HG03060 (cell line): ENCODE measurements around the gene LENG8.
"Not testable (repeated sequence)": the region's sequence is repeated elsewhere in the genome, so short reads cannot be mapped to it uniquely, and the experiment has no call there.

Experiments used
- ATAC-seq: cut with Tn5 transposase; IDR thresholded peaks from one replicate; pipeline ENCODE4 v1.9.1; 2021; ENCODE audit warnings: low read depth, moderate number of reproducible peaks; ENCODE audit not compliant: unreplicated experiment

The LENG8 gene

GRCh38 chr19:54436628-54437252 lies 12.3 kb upstream of the LENG8 start:
- no peak for ATAC-seq

DNA sequence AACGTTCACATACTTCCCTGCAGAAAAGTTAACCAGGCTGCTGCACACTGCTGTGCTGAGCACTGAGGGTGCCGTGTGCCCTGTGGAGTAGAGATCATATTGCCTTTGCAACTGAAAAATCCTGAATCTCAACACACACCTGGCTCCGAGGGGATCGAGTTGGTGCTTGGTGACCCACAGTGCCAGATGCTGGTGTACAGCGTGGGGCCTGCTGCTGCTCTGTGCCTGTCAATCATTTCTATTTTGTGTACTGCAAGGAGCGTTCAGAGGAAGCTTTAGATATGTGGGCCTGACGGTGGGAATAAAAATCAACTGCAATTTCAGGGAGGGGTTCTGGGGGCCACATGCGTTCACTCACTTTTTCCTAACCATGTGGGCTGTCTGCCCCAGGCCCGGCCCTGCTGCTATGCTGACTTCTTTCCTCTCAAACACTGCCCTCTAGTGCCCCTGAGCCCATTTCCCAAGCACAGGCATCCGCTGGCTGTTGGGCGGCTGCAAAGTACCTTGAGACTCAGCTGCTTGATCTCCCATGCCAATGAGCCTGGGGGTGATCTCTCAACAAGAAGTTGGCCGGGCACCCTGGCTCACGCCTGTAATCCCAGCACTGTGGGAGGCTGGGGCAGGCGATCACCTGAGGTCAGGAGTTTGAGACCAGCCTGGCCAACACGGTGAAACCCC lies 9.7 kb upstream of the LENG8 start:
- ATAC-seq, result no peak

- no peak for ATAC-seq
Observed at GRCh38 chr19:54440641-54441040, 8.4 kb upstream of the LENG8 start.

DNA sequence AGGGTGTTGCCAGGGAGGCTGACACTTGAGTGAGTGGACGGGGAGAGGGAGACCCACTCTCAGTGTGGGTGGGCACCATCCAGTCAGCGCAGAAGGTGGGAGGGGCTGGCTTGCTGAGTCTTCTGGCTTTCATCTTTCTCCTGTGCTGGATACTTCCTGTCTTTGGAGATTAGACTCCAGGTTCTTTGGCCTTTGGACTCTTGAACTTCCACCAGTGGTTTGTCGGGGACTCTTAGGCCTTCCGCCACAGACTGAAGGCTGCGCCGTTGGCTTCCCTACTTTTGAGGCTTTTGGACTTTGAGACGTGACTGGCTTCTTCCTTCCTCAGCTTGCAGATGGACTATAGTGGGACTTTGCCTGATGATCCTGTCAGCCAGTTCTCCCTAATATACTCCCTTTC lies 4.3 kb upstream of the LENG8 start:
- ATAC-seq, result no peak

DNA sequence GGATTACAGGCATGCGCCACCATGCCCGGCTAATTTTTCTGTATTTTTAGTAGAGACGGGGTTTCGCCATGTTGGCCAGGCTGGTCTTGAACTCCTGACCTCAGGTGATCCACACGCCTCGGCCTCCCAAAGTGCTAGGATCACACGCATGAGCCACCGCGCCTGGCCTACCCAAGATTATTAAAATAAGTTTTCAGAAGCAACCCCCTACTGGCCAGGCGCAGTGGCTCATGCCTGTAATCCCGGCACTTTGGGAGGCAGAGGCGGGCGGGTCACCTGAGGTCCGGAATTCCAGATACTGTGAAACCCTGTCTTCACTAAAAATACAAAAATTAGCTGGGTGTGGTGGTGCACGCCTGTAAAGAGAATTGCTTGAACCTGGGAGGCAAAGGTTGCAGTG lies 2.6 kb upstream of the LENG8 start:
- ATAC-seq, result not testable (repeated sequence)

GRCh38 chr19:54448040-54448773 lies 792 bp upstream of the LENG8 start:
- ATAC-seq, result no peak

DNA sequence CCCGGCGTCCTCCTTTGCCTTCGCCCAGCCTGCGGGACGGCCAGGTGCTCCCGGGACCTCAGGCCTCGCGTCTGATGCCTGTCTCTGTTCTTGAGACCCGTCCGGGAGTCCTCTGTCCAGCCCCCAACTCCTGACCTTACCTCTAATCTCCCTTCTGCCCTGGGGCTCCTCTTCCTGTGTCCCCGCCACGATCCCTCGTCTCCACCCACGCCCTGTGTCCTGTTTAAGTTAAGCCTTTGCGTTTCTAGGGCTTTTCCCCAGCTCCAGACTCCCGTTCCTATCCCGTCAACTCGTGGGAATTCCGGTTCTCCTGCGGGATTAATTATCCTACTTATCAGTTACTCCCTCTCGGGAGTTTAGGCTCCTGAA lies 686 bp downstream of the LENG8 start:
- no peak for ATAC-seq

- no peak for ATAC-seq
Observed at GRCh38 chr19:54451331-54451871, 2.4 kb downstream of the LENG8 start.

DNA sequence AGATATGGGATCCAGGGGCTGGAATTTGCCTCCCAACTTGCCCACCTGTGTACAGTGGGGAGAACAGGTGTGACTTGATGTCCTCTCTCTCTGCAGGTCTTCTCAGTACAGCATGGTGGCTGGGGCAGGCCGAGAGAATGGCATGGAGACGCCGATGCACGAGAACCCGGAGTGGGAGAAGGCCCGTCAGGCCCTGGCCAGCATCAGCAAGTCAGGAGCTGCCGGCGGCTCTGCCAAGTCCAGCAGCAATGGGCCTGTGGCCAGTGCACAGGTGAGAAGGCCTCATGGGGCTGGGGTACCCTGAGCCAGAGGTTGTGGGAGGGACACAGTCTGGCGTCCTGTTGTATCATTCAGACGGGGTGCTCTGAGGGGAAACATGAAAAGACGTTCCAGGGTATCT lies 3.0 kb downstream of the LENG8 start:
- ATAC-seq, result no peak

DNA sequence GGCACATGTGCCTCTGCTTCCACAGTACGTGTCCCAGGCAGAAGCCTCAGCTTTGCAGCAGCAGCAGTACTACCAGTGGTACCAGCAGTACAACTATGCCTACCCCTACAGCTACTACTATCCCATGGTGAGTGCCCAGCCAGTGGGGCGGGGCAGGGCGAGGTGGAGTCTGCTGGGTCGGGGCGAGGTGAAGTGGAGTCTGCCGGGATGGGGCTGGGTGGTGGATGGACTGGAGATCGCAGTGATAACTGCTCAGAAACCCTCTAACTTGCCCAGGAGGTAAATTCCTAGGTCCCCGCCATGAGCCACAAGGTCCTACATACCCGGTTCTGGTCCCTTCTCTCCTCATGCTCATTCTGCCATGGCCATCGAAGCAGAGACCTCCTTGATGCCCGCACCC lies 3.6 kb downstream of the LENG8 start:
- ATAC-seq, result no peak

DNA sequence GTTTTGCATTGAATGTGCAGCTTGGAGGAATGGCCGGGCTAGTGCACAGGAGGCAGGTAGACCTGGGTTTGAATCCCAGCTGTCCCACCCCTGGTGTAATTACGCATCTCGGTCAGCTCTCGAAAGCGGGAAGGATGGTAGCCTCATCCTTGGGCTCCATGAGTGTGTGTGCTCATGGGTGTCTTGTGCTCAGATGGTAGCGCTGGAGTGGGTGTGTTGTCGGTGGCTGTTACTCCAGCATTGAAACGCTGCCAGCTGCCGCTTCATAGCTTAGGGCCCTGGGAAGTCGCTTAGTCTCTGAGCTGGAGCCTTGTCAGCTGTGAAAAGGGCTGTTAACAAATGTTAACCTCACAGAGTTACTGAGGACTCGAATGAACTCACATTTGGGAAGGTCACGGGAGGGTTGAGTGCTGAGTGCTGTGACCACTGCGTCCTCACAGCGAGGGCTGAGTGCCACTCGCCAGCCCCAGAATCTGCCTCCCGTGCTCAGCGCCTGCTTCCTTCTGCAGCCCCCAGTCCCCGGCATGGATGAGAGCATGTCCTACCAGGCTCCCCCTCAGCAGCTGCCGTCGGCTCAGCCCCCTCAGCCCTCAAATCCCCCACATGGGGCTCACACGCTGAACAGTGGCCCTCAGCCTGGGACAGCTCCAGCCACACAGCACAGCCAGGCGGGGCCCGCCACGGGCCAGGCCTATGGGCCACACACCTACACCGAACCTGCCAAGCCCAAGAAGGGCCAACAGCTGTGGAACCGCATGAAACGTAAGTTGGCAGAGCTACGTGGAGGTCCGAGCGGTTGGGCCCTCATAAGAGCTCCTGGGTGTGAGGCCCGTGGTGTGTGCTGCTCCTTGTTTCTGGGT lies 5.2 kb downstream of the LENG8 start:
- no peak for ATAC-seq

GRCh38 chr19:54454781-54455675 lies 6.0 kb downstream of the LENG8 start:
- ATAC-seq, result no peak

DNA sequence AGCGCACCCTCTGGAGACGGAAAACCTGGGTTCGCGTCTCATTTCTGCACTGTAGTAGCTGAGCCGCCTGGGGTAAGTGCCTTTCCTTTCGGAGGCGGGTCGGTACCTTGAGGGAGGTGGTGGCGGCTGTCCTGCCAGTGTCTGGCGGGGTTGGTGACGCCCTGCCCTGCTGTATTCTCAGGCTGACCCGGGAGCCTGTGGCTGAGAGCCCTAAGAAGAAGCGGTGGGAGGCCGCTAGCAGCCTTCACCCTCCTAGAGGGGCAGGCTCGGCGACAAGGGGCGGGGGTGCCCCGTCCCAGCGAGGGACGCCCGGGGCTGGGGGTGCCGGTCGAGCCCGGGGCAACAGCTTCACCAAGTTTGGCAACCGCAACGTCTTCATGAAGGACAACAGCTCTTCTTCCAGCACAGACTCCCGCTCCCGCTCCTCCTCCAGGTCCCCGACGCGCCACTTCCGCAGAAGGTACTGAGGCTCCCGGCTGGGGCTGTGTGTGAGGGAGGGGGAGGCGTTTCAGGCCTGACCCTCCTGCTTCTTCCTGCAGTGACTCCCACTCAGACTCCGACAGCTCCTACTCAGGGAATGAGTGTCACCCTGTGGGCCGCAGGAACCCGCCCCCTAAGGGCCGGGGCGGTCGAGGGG lies 6.9 kb downstream of the LENG8 start:
- ATAC-seq, result no peak

- ATAC-seq, result no peak
Observed at GRCh38 chr19:54456423-54457373, 7.7 kb downstream of the LENG8 start.

DNA sequence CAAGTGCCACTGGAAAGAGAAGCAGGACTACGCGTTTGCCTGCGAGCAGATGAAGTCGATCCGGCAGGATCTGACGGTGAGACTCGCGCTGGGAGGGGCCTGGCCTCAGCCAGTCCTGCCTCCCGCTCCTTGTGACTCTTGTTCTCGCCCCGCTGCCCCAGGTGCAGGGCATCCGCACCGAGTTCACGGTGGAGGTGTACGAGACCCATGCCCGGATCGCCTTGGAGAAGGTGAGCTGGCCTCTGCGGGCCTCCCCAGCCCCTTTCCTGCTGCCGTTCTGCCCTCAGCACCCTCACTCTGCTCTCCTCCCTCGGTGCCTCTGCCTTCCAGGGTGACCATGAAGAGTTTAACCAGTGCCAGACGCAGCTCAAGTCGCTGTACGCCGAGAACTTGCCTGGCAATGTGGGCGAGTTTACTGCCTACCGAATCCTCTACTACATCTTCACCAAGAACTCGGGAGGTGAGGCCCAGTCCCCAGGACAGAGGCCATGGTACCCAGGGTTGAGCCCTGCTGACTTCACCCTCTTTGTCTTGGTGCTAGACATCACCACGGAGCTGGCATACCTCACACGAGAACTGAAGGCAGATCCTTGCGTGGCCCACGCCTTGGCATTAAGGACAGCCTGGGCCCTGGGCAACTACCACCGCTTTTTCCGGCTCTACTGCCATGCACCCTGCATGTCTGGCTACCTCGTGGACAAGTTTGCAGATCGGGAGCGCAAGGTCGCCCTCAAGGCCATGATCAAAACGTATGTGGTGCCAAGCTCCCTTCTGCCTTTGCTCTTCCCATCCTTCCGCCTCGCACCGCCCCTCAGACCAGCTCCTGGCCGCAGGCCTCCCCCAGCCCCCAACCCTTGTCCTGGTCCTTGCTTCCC lies 9.0 kb downstream of the LENG8 start:
- ATAC-seq, result no peak

- no peak for ATAC-seq
Observed at GRCh38 chr19:54458648-54459281, 9.8 kb downstream of the LENG8 start.
